Left lung (tissue), 10 donors: ENCODE results near the gene AJM1. TPM values are rescaled to one million over a fixed set of nuclear protein-coding genes. Genes with fewer than 3 reads are reported as not detected.

Source experiments
- ATAC-seq: fragments of 200-7000 bp; cut with Tn5 transposase; one replicate; pipeline ENCODE4 v1.9.1; 2020; ENCODE audit warnings: moderate library complexity
- DNase-seq, 4 donors: peaks; one replicate each; pipeline ENCODE4 v3.0.0-alpha.2; 2013 to 2020
- H3K27ac ChIP-seq, 2 donors: fragments of 200-600 bp; sonication (generic) in 1 of 2; one replicate each; pipeline versions ENCODE4 v1.5.0 to v1.8.0; 2020 to 2021
- H3K27me3 ChIP-seq, 2 donors: fragments of 200-600 bp; sonication (generic) in 1 of 2; one replicate each; pipeline versions ENCODE4 v1.5.0 to v1.8.0; 2020 to 2021
- H3K36me3 ChIP-seq, 2 donors: fragments of 200-600 bp; sonication (generic) in 1 of 2; one replicate each; pipeline versions ENCODE4 v1.5.0 to v1.8.0; 2020 to 2021
- H3K4me1 ChIP-seq, 2 donors: fragments of 200-600 bp; one replicate each; pipeline ENCODE4 v1.8.0; 2021
- H3K4me3 ChIP-seq, 2 donors: fragments of 200-600 bp; sonication (generic) in 1 of 2; one replicate each; pipeline versions ENCODE4 v1.5.0 to v1.8.0; 2020 to 2021; ENCODE audit warnings: mild to moderate bottlenecking in 1 of 2
- H3K9me3 ChIP-seq, 2 donors: fragments of 200-600 bp; sonication (generic) in 1 of 2; one replicate each; pipeline versions ENCODE4 v1.5.0 to v1.8.0; 2020 to 2021
- intact Hi-C, 2 donors: fragments of 100-400 bp; cut with DNase I; formaldehyde crosslinking; loops; one replicate each; pipeline versions ENCODE4 v1.11.2 to v1.14.2; 2022
- polyA plus RNA-seq, 6 donors: library from polyadenylated mRNA; unstranded; fragments of 120-200 nt; gene quantifications; one replicate each; pipeline ENCODE4 v1.2.1, GENCODE V29; 2013; ENCODE audit not compliant: insufficient read length in 6 of 6
- total RNA-seq, 2 donors: library from RNA; stranded (reverse); fragmentation: NEBNext Ultra II Directional; extraction: Animal tissue kit (Norgen Biotek cat#: 25700); gene quantifications; one replicate each; pipeline ENCODE4 v1.2.1, GENCODE V29; 2021
- TF ChIP-seq, protein P1 (sequence below), 2 donors: fragments of 200-600 bp; sonication (generic) in 1 of 2; IDR thresholded peaks; one replicate each; pipeline versions ENCODE4 v1.5.0 to v1.8.0; 2021; ENCODE audit warnings: antibody characterized with exemption in 2 of 2
- donor health status: DM: no; HTN: yes; CAD: no.
- donor health status: DM: no; HTN: no; CAD: no.

Gene AJM1
- total and polyA plus RNA-seq, 8 donors, result 0.59 to 2.6 (median 1.2) TPM

DNA sequence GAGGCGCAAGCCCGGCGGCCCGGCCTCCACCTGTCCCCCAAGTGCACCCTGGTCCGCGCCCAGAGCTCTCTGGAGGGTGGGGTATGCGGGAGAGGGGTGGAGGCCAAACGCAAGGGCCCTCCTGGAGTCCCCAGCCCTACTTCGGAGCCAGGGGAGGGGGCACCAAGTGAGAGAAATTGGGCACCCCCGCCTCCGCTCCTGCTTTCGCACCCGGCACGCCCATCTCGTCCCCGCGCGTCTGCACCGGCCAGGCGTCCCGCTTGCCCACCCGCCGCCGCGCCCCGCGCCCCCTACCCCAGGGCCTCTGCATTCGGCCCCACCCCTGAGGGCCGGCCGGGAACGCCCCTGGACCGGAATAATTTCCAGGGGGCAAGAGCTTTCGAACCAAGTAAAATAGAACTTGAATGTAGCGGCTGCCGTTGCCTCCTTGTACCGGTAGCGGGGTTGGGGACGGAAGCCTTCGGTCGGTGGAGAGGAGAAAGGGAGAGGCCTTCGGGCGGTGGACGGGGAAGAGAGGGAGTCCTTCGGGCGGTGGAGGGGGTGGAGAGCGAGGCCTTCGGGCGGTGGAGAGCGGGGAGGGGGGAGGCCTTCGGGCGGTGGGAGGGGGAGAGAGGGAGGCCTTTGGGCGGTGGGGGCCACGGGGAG is 6.2 kb downstream of the AJM1 start:
- TF ChIP-seq, protein P1, sequence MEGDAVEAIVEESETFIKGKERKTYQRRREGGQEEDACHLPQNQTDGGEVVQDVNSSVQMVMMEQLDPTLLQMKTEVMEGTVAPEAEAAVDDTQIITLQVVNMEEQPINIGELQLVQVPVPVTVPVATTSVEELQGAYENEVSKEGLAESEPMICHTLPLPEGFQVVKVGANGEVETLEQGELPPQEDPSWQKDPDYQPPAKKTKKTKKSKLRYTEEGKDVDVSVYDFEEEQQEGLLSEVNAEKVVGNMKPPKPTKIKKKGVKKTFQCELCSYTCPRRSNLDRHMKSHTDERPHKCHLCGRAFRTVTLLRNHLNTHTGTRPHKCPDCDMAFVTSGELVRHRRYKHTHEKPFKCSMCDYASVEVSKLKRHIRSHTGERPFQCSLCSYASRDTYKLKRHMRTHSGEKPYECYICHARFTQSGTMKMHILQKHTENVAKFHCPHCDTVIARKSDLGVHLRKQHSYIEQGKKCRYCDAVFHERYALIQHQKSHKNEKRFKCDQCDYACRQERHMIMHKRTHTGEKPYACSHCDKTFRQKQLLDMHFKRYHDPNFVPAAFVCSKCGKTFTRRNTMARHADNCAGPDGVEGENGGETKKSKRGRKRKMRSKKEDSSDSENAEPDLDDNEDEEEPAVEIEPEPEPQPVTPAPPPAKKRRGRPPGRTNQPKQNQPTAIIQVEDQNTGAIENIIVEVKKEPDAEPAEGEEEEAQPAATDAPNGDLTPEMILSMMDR (IDR thresholded peaks at IDR 0.05), result no peak
- no peaks in the 10 kb centered on the region for H3K9me3 ChIP-seq
- peak overlapping the region; percentile 77 to 93 for H3K4me3 ChIP-seq
- intact Hi-C loops, result no loop called here
- H3K27me3 ChIP-seq, result peaks cover 28 to 49% of the 10 kb centered on the region in 2 donors
- peaks cover 26 to 55% of the 10 kb centered on the region in 2 donors for H3K4me1 ChIP-seq
- DNase-seq (peak in 2 of 4 donors; percentile 36 to 53), ATAC-seq (peak; percentile 35)
- H3K36me3 ChIP-seq, result peaks cover 0 to 15% of the 10 kb centered on the region in 2 donors
- H3K27ac ChIP-seq, result peak overlapping the region; percentile 76 to 90

DNA sequence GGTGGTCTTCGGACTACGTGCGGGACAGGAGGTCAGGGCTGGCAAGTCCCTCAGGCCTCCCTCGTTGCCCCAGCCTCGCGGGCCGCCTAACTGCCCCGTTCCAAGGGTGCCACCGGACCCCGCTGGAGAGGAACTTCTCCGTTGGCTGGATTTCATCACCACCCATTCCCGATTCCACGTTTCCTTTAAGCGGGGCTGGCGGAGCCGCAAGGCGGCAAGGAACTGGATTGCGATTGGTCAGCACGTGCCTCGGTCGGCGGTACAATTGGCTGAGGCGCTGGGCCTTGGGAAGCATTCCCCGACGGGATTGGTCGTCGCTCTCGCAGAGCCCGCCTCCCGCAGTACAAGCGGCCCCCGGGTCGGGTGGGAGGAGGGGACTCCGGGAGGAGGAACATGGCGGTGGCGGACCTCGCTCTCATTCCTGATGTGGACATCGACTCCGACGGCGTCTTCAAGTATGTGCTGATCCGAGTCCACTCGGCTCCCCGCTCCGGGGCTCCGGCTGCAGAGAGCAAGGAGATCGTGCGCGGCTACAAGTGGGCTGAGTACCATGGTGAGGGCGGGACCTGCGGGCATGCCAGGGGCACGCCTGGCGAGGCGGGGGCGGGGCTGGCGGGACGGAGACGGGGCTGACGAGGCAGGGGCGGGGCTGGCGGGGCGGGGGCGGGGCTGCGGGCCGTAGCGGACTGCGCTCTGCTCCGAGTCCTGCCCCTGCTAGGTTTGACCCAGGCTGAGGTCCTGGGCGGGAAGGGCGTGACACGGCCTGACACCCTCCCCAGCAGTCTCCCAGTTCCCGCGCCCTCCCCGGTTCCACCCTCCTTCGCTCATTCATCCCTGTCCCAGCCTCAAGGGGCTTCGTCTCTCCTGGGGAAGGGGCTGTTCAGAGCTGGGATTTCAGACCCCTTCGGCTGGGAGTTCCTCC is 7.0 kb downstream of the AJM1 start, which contains the start of gene PHPT1:
PHPT1 (plus strand) TSS at position 372 of the 922 bp plus-strand sequence; CDS start at position 394, 22 bp downstream.
- peak; percentile 97 to 99 (median 99) for DNase-seq
- intact Hi-C loops, result no loop called here
- ATAC-seq, result peak; percentile 87
- peaks cover 0 to 15% of the 10 kb centered on the region in 2 donors for H3K36me3 ChIP-seq
- H3K27ac ChIP-seq, result peak within 1 kb of the TSS; percentile 76 to 90
- H3K4me1 ChIP-seq, result peaks cover 19 to 47% of the 10 kb centered on the region in 2 donors
- peak within 1 kb of the TSS; percentile 77 to 93 for H3K4me3 ChIP-seq
- H3K9me3 ChIP-seq, result no peaks in the 10 kb centered on the region
- TF ChIP-seq, protein P1 (IDR thresholded peaks at IDR 0.05), result no peak
- H3K27me3 ChIP-seq, result peaks cover 22 to 41% of the 10 kb centered on the region in 2 donors

DNA sequence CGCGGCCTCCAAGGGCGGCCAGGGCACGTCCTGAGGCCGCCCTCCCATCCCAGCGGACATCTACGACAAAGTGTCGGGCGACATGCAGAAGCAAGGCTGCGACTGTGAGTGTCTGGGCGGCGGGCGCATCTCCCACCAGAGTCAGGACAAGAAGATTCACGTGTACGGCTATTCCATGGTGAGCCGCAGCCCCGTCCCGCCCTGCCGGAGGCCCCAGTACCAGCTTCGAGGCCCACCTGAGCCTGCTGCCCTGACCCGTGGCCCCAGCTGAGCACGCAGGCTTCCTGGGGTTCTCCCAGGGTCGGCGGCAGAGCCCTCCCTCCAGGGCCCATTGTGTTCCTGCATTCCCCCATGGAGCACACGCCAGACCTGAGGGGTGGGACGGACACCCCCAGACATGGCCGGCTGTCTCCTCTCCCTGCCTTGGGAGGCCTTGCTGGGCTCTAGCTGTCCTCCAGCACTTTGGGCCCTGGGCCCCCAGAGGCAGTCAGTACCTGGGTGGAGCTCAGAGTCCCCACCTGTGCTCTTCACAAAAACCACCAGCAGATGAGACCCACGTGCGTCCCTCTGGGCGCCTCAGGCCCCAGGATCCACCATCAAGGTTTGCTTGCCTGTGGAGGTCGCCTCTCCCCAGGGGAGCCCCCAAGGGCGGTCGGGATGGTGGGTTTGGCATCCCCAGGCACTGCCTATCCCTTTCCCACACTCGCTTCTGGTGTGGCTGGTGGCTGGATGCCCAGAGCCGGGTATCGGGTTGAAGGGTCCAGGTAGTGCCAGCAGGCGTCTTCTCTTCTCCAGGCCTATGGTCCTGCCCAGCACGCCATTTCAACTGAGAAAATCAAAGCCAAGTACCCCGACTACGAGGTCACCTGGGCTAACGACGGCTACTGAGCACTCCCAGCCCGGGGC is 7.9 kb downstream of the AJM1 start:
- ATAC-seq, result no peak
- TF ChIP-seq, protein P1 (IDR thresholded peaks at IDR 0.05), result no peak
- Histone ChIP-seq H3K4me1 (peaks cover 18 to 45% of the 10 kb centered on the region in 2 donors), H3K4me3 (peak overlapping the region; percentile 77 to 93), H3K36me3 (peaks cover 0 to 15% of the 10 kb centered on the region in 2 donors), H3K27ac (peak overlapping the region; percentile 76 to 90), H3K9me3 (no peaks in the 10 kb centered on the region), H3K27me3 (peaks cover 18 to 34% of the 10 kb centered on the region in 2 donors)
- DNase-seq, result peak in 1 of 4 donors; percentile 74
- intact Hi-C loops, result loop anchor here in 1 of 2 donors (10.0 kb wide), 1 partner anchor 85 kb away; no protein-coding TSS in a partner anchor

DNA sequence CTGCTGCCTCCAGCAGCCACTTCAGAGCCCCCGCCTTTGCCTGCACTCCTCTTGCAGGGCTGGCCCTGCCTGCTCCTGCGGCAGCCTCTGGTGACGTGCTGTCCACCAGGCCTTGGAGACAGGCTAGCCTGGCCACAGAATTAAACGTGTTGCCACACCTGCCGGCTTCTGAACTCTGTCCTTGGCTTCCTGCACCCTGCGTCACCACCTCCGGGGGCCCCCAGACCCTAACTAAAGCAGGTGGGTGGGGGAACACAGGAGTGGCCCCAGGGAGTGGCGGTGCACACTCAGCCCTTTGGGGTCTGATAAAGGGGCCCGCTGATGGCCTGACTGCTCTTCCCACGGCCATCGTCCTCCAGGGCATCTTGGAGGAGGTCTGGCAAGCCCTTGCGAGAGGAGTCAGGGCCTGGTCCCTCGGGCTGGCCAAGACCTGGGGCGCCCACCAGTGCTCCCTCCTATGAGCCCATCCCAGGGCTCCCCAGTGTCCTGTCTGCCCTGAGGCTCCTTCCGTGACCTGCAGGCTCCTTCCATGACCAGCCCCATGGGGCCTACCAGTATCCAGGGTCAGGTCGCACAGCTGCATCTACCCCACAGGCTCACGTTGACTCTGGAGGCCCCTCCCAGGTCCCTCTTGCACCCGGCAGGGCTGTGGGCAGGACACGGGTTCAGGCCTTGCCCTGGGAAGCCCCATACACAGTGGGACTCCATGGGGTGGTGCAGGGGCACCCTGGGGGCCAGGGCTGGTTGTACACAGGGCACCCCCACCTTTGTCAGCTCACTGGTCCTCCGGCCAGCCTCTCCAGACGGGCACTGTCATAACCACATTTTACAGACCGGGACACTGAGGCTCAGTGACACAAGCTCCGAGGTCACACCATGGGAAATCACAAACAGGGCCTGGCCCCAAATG is 8.8 kb downstream of the AJM1 start:
- Histone ChIP-seq H3K4me1 (peaks cover 18 to 40% of the 10 kb centered on the region in 2 donors), H3K27me3 (peaks cover 11 to 25% of the 10 kb centered on the region in 2 donors), H3K27ac (no peak overlapping the region), H3K36me3 (peaks cover 0 to 15% of the 10 kb centered on the region in 2 donors), H3K9me3 (no peaks in the 10 kb centered on the region), H3K4me3 (no peak overlapping the region)
- intact Hi-C loops, result loop anchor here in 1 of 2 donors (10.0 kb wide), 1 partner anchor 84 kb away; no protein-coding TSS in a partner anchor
- TF ChIP-seq, protein P1 (IDR thresholded peaks at IDR 0.05), result no peak
- DNase-seq (peak in 1 of 4 donors; percentile 73), ATAC-seq (no peak)
